ENCODE measurements around the gene CBFA2T3. TPM values are rescaled to one million over a fixed set of nuclear protein-coding genes. Genes with fewer than 3 reads are reported as not detected.

CBFA2T3 gene
- total and polyA plus RNA-seq, 9 donors, result 0.53 to 2.8 (median 1.2) TPM; not detected in 1

GRCh38 chr16:88963583-88963982, 13.4 kb downstream of the CBFA2T3 start:
- Histone ChIP-seq H3K27me3 (no peaks in the 10 kb centered on the region), H3K4me3 (no peak overlapping the region), H3K4me1 (ENCODE audit: insufficient read depth) (no peaks in the 10 kb centered on the region), H3K27ac (no peak overlapping the region), H3K36me3 (no peaks in the 10 kb centered on the region), H3K9me3 (no peaks in the 10 kb centered on the region)
- DNase-seq, result no peak
- no peak for TF ChIP-seq CTCF (IDR thresholded peaks at IDR 0.05)
- no peak for TF ChIP-seq EP300 (IDR thresholded peaks at IDR 0.05)
- TF ChIP-seq POLR2A (IDR thresholded peaks at IDR 0.05), result no peak
- intact Hi-C loops (cut with DNase I), result no loop called here
- WGBS, 3 donors, result 80 to 85% (median 83%) methylated on average over 20 of the region's 20 CpGs

- Histone ChIP-seq H3K4me1 (ENCODE audit: insufficient read depth) (no peaks in the 10 kb centered on the region), H3K9me3 (no peaks in the 10 kb centered on the region), H3K27me3 (no peaks in the 10 kb centered on the region), H3K36me3 (no peaks in the 10 kb centered on the region), H3K4me3 (no peak overlapping the region), H3K27ac (no peak overlapping the region)
- intact Hi-C loops (cut with DNase I), result no loop called here
- TF ChIP-seq EP300 (IDR thresholded peaks at IDR 0.05), result no peak
- no peak for TF ChIP-seq POLR2A (IDR thresholded peaks at IDR 0.05)
- no peak for TF ChIP-seq CTCF (IDR thresholded peaks at IDR 0.05)
- 86 to 89% (median 88%) methylated on average over 23 of the region's 23 CpGs for WGBS, 3 donors
- no peak for DNase-seq
Measured at GRCh38 chr16:88962478-88963152, 14.4 kb downstream of the CBFA2T3 start.

DNA sequence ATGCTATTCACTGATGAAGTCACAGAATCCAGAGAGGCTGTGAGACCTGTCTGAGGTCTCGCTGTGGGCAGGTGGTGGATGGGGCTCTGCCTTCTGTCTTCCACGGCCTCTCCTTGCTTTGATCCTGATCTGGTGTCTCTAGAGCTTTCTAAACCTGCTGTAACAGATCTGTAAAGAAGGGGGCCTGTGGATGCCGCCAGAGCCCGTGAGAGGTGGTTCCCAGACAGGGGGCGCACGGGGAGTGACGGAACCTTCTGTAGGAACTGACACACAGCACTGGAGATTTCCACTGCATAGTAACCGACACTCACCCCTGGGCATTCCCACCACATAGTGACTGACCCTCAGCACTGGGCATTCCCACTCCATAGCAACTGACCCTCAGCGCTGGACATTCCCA, 16.0 kb downstream of the CBFA2T3 start:
- H3K27ac ChIP-seq, result no peak overlapping the region
- 77 to 82% (median 79%) methylated on average over 9 of the region's 9 CpGs for WGBS, 3 donors
- H3K4me1 ChIP-seq (ENCODE audit: insufficient read depth), result no peaks in the 10 kb centered on the region
- TF ChIP-seq EP300 (IDR thresholded peaks at IDR 0.05) (no peak), POLR2A (IDR thresholded peaks at IDR 0.05) (no peak), CTCF (IDR thresholded peaks at IDR 0.05) (no peak)
- H3K4me3 ChIP-seq, result no peak overlapping the region
- no peaks in the 10 kb centered on the region for H3K27me3 ChIP-seq
- no peaks in the 10 kb centered on the region for H3K9me3 ChIP-seq
- intact Hi-C loops (cut with DNase I), result no loop called here
- DNase-seq, result no peak
- H3K36me3 ChIP-seq, result no peaks in the 10 kb centered on the region

DNA sequence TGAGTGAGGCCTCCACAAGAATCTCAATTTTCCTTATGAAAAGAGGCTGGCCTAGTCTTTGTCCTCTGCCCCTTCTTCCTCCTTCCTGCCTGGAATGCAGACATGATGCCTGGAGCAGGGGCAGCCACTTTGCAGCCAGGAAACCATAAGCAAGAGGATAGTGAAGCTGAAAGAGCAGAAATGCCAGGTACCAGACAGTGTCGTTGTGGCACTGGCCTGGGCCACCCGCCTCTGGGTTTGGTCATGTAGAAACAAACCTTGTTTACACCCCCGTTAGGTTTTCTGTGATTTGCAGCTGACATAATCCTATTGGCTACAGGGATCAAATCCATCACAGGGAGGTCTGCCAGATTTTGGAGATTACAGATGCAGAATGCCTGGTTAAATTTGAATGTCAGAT, 16.5 kb downstream of the CBFA2T3 start:
- Histone ChIP-seq H3K36me3 (no peaks in the 10 kb centered on the region), H3K27me3 (no peaks in the 10 kb centered on the region), H3K4me3 (no peak overlapping the region), H3K27ac (no peak overlapping the region), H3K9me3 (no peaks in the 10 kb centered on the region), H3K4me1 (ENCODE audit: insufficient read depth) (no peaks in the 10 kb centered on the region)
- WGBS, 3 donors, result 82 to 90% (median 83%) methylated on average over 3 of the region's 3 CpGs
- intact Hi-C loops (cut with DNase I), result no loop called here
- DNase-seq, result no peak
- TF ChIP-seq EP300 (IDR thresholded peaks at IDR 0.05) (no peak), CTCF (IDR thresholded peaks at IDR 0.05) (no peak), POLR2A (IDR thresholded peaks at IDR 0.05) (no peak)
